ENCODE measurements around the gene ELFN2.
A peak's percentile ranks its signal among the peaks of the same experiment; 100 is the strongest.

The ELFN2 gene

GRCh38 chr22:37396488-37397084, 30.7 kb downstream of the ELFN2 start:
- Histone ChIP-seq H3K4me2 (peak overlapping the region in 8 of 11 experiments; percentile 19 to 77 (median 58); a peak in 15 of 22 replicates), H3K9ac (0 out of 22 replicates have a peak overlapping the region, but pooled peaks of 1 of the 11 experiments have one; percentile 17), H3K27me3 (peaks cover 0 to 20% (median 0%) of the 10 kb centered on the region in 11 experiments; a peak in 6 of 22 replicates), H3K27ac (no peak overlapping the region), H3K9me3 (replicated peaks in 1 of 11) (no peaks in the 10 kb centered on the region), H3K36me3 (no peaks in the 10 kb centered on the region), H4K20me1 (peaks cover 0 to 22% (median 0%) of the 10 kb centered on the region in 11 experiments; a peak in 3 of 22 replicates), H3K4me1 (peaks cover 0 to 34% (median 19%) of the 10 kb centered on the region in 10 experiments; a peak in 14 of 20 replicates), H3K4me3 (no peak overlapping the region)
- TF ChIP-seq Cebpa-rat (IDR thresholded peaks at IDR 0.05): no peak

GRCh38 chr22:37394341-37394740, 32.9 kb downstream of the ELFN2 start:
- H3K4me1 ChIP-seq: peaks cover 0 to 48% (median 19%) of the 10 kb centered on the region in 10 experiments; a peak in 14 of 20 replicates
- no peak overlapping the region for H3K9ac ChIP-seq
- H3K36me3 ChIP-seq: no peaks in the 10 kb centered on the region
- TF ChIP-seq Cebpa-rat (IDR thresholded peaks at IDR 0.05): no peak
- no peak overlapping the region for H3K4me3 ChIP-seq
- H3K4me2 ChIP-seq: no peak overlapping the region
- H3K27ac ChIP-seq: no peak overlapping the region
- H3K9me3 ChIP-seq (replicated peaks in 1 of 11): no peaks in the 10 kb centered on the region
- H3K27me3 ChIP-seq: peaks cover 0 to 20% (median 0%) of the 10 kb centered on the region in 11 experiments; a peak in 6 of 22 replicates
- H4K20me1 ChIP-seq: peaks cover 0 to 31% (median 0%) of the 10 kb centered on the region in 11 experiments; a peak in 3 of 22 replicates

- Histone ChIP-seq H3K27ac (no peak overlapping the region), H3K4me2 (no peak overlapping the region), H3K36me3 (no peaks in the 10 kb centered on the region), H3K4me3 (no peak overlapping the region), H3K9ac (no peak overlapping the region), H4K20me1 (peaks cover 0 to 36% (median 0%) of the 10 kb centered on the region in 11 experiments; a peak in 3 of 22 replicates), H3K27me3 (peaks cover 0 to 20% (median 0%) of the 10 kb centered on the region in 11 experiments; a peak in 6 of 22 replicates), H3K4me1 (peaks cover 0 to 44% (median 19%) of the 10 kb centered on the region in 10 experiments; a peak in 14 of 20 replicates), H3K9me3 (replicated peaks in 1 of 11) (no peaks in the 10 kb centered on the region)
- TF ChIP-seq Cebpa-rat (IDR thresholded peaks at IDR 0.05): no peak
Observed at GRCh38 chr22:37393746-37394145, 33.5 kb downstream of the ELFN2 start.

GRCh38 chr22:37392721-37393328, 34.5 kb downstream of the ELFN2 start:
- Histone ChIP-seq H3K9ac (no peak overlapping the region), H3K27me3 (peaks cover 0 to 24% (median 0%) of the 10 kb centered on the region in 11 experiments; a peak in 6 of 22 replicates), H3K4me3 (no peak overlapping the region), H3K4me1 (peaks cover 0 to 47% (median 24%) of the 10 kb centered on the region in 10 experiments; a peak in 16 of 20 replicates), H3K4me2 (no peak overlapping the region), H3K9me3 (replicated peaks in 1 of 11) (no peaks in the 10 kb centered on the region), H3K36me3 (no peaks in the 10 kb centered on the region), H4K20me1 (peaks cover 0 to 36% (median 0%) of the 10 kb centered on the region in 11 experiments; a peak in 3 of 22 replicates), H3K27ac (no peak overlapping the region)
- TF ChIP-seq Cebpa-rat (IDR thresholded peaks at IDR 0.05): no peak

- Histone ChIP-seq H3K9ac (no peak overlapping the region), H3K9me3 (replicated peaks in 1 of 11) (no peaks in the 10 kb centered on the region), H3K36me3 (no peaks in the 10 kb centered on the region), H3K27me3 (peaks cover 0 to 34% (median 0%) of the 10 kb centered on the region in 11 experiments; a peak in 7 of 22 replicates), H4K20me1 (peaks cover 0 to 35% (median 0%) of the 10 kb centered on the region in 11 experiments; a peak in 5 of 22 replicates), H3K27ac (no peak overlapping the region), H3K4me3 (no peak overlapping the region), H3K4me1 (peaks cover 9 to 48% (median 32%) of the 10 kb centered on the region in 10 experiments), H3K4me2 (no peak overlapping the region)
- TF ChIP-seq Cebpa-rat (IDR thresholded peaks at IDR 0.05): no peak
Observed at GRCh38 chr22:37391702-37392101, 35.6 kb downstream of the ELFN2 start.

GRCh38 chr22:37390075-37390474, 37.2 kb downstream of the ELFN2 start:
- Histone ChIP-seq H3K27ac (no peak overlapping the region), H4K20me1 (peaks cover 0 to 34% (median 0%) of the 10 kb centered on the region in 11 experiments; a peak in 5 of 22 replicates), H3K9me3 (replicated peaks in 1 of 11) (no peaks in the 10 kb centered on the region), H3K4me2 (peak overlapping the region in 4 of 11 experiments; percentile 6 to 34 (median 12); a peak in 3 of 22 replicates), H3K4me1 (peaks cover 16 to 48% (median 33%) of the 10 kb centered on the region in 10 experiments), H3K36me3 (no peaks in the 10 kb centered on the region), H3K4me3 (no peak overlapping the region), H3K27me3 (peaks cover 0 to 34% (median 0%) of the 10 kb centered on the region in 11 experiments; a peak in 7 of 22 replicates), H3K9ac (peak overlapping the region in 1 of 11 experiments; percentile 24; a peak in 2 of 22 replicates)
- no peak for TF ChIP-seq Cebpa-rat (IDR thresholded peaks at IDR 0.05)

- Histone ChIP-seq H3K4me3 (no peak overlapping the region), H3K9me3 (replicated peaks in 1 of 11) (no peaks in the 10 kb centered on the region), H3K4me2 (peak overlapping the region in 3 of 11 experiments; percentile 86 to 92 (median 91); a peak in 3 of 22 replicates), H3K36me3 (no peaks in the 10 kb centered on the region), H3K27ac (no peak overlapping the region), H3K27me3 (peaks cover 0 to 42% (median 0%) of the 10 kb centered on the region in 11 experiments; a peak in 7 of 22 replicates), H3K4me1 (peaks cover 16 to 63% (median 43%) of the 10 kb centered on the region in 10 experiments), H4K20me1 (peaks cover 0 to 38% (median 0%) of the 10 kb centered on the region in 11 experiments; a peak in 8 of 22 replicates), H3K9ac (no peak overlapping the region)
- TF ChIP-seq Cebpa-rat (IDR thresholded peaks at IDR 0.05): no peak
Observed at GRCh38 chr22:37388538-37388937, 38.7 kb downstream of the ELFN2 start.

GRCh38 chr22:37387793-37388192, 39.5 kb downstream of the ELFN2 start:
- Histone ChIP-seq H3K9me3 (replicated peaks in 1 of 11) (no peaks in the 10 kb centered on the region), H3K4me3 (no peak overlapping the region), H3K4me1 (peaks cover 16 to 70% (median 51%) of the 10 kb centered on the region in 10 experiments), H3K27me3 (peaks cover 0 to 49% (median 0%) of the 10 kb centered on the region in 11 experiments; a peak in 8 of 22 replicates), H3K9ac (0 out of 22 replicates have a peak overlapping the region, but pooled peaks of 1 of the 11 experiments have one; percentile 31), H3K27ac (no peak overlapping the region), H3K36me3 (no peaks in the 10 kb centered on the region), H3K4me2 (peak overlapping the region; percentile 8 to 93 (median 80); a peak in 19 of 22 replicates), H4K20me1 (peaks cover 0 to 44% (median 7%) of the 10 kb centered on the region in 11 experiments; a peak in 9 of 22 replicates)
- TF ChIP-seq Cebpa-rat (IDR thresholded peaks at IDR 0.05): no peak

Measured in BLaER1 treated with 17β-estradiol and CSF1 and Interleukin-3, amounts not matched to agents 10 nM and 100 nM (cell line).